ENCODE data around the gene SSR4.
"Not testable (repeated sequence)": the region's sequence is repeated elsewhere in the genome, so short reads cannot be mapped to it uniquely, and the experiment has no call there.

Gene SSR4

GRCh38 chrX:153794018-153794896 is at the start of gene SSR4, which contains the start of gene IDH3G:
TSS of gene SSR4 (plus strand) at chrX:153794668. CDS start at chrX:153794688, 20 bp downstream.
TSS of gene IDH3G (minus strand) at chrX:153794375. CDS start at chrX:153794326, 49 bp downstream.
- DNase-seq = peak; percentile 96

GRCh38 chrX:153745067-153745433 is 49.4 kb upstream of the SSR4 start:
- not testable (repeated sequence) for DNase-seq

GRCh38 chrX:153746359-153746758 is 48.1 kb upstream of the SSR4 start:
- DNase-seq = no peak

- not testable (repeated sequence) for DNase-seq
Measured at GRCh38 chrX:153746991-153747390, 47.5 kb upstream of the SSR4 start.

- not testable (repeated sequence) for DNase-seq
Measured at GRCh38 chrX:153749017-153749416, 45.5 kb upstream of the SSR4 start.

GRCh38 chrX:153750127-153750774 is 44.2 kb upstream of the SSR4 start:
- DNase-seq = peak; percentile 11

GRCh38 chrX:153755136-153755535 is 39.3 kb upstream of the SSR4 start:
- no peak for DNase-seq

- peak; percentile 9 for DNase-seq
Measured at GRCh38 chrX:153761863-153762262, 32.6 kb upstream of the SSR4 start.

- peak; percentile 12 for DNase-seq
Measured at GRCh38 chrX:153762626-153763173, 31.8 kb upstream of the SSR4 start.

GRCh38 chrX:153763298-153763932 is 31.1 kb upstream of the SSR4 start:
- DNase-seq = peak; percentile 13

- peak; percentile 74 for DNase-seq
Measured at GRCh38 chrX:153763989-153764755, 30.3 kb upstream of the SSR4 start, which contains the start of gene PLXNB3. TSS of gene PLXNB3 (plus strand) at chrX:153764249. CDS start at chrX:153765536, 1,287 bp downstream.

GRCh38 chrX:153764786-153765137 is 29.7 kb upstream of the SSR4 start:
- no peak for DNase-seq

GRCh38 chrX:153765138-153766079 is 29.1 kb upstream of the SSR4 start:
- peak; percentile 16 for DNase-seq

- DNase-seq = peak; percentile 14
Measured at GRCh38 chrX:153766098-153766817, 28.2 kb upstream of the SSR4 start.

- DNase-seq = peak; percentile 13
Measured at GRCh38 chrX:153766871-153767673, 27.4 kb upstream of the SSR4 start.

GRCh38 chrX:153767674-153768055 is 26.8 kb upstream of the SSR4 start:
- peak; percentile 10 for DNase-seq

GRCh38 chrX:153768311-153769157 is 25.9 kb upstream of the SSR4 start:
- peak; percentile 16 for DNase-seq

GRCh38 chrX:153769158-153769864 is 25.2 kb upstream of the SSR4 start:
- peak; percentile 9 for DNase-seq
